GM19351 (cell line): ENCODE data around the gene M6PR.

ENCODE experiments used
- ATAC-seq: cut with Tn5 transposase; IDR thresholded peaks from one replicate; pipeline ENCODE4 v1.9.1; 2021; ENCODE audit warnings: mild to moderate bottlenecking, moderate library complexity; ENCODE audit not compliant: unreplicated experiment

M6PR gene

DNA sequence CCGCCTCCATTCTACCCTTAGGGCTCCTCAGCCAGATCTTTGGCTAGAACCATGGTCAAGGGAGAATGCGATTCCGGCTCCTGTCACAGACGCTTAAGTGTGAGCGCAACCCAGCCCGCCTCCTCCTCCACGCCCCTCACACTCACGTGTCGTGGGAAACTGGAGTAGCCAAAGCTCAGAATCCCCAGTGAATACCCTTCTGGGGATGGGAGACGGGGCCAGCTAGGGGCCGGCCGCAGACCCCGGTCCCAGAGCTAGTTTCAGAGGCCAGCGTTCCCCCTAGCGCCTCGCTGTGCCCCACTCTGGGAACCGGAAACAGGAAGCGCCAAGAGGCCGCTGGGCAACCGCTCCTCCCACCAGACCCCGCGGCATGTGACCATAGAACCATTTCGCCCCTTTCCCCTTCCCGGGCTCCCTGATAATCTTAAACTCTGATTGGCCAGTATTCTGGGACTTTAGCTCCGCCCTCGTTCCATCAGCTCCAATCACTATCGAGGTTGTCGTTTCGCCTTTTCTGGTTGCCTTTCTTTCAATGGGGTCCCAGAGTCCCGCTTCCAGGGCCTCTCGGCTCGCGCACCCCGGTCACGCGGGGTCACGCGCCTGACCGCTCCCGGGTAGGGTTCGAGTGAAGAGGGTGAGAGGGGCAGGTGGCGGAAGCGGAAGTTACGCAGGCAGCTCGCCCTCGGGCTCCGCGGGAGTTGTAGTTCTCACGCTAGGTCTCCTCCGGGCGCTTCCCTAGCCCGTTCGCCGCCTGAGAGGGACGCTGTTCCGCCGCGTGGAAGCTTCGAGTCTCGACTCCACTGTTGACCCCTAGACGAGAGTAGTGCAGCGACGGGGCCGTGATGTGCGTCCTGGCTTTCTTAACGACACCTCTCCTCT is at the start of gene M6PR:
M6PR (minus strand) TSS at position 304 of the 879 bp plus-strand sequence. CDS start 3,241 bp downstream, outside the sequence.
- ATAC-seq: peak; percentile 78

DNA sequence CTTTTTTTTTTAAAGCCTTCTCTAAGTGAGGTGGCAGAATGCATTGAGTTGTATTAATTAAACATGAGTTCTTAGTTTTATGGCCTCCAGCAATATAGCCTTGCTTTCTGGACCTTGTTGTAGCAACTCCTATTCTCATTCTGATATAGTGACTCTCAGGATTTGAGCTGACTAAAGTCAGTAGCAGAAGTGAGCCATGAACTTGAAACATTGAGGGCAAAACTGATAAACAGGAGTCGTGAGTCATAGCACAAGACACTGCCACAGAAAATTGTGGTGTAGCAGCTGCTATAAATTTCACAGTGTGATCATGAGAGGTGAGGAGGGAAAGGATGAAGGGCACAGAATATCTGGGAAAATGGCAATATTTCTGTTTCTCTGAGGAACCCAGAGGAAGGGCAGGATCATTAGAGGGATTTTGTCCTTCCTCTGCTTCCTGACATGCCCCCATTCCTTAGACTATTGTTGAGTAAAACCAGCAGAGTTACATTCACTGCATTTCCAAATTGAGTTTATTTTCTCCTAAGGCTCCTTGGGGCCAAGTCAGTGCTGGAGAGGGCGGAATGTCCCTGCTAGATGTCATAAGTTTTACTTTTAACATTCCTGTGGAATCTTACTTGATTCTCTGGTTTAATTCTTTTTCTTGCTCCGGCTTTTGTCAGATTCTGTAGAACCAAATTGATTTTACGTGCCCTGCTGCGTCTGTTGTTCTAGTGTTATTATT is 47.4 kb upstream of the M6PR start:
- peak; percentile 99 for ATAC-seq

DNA sequence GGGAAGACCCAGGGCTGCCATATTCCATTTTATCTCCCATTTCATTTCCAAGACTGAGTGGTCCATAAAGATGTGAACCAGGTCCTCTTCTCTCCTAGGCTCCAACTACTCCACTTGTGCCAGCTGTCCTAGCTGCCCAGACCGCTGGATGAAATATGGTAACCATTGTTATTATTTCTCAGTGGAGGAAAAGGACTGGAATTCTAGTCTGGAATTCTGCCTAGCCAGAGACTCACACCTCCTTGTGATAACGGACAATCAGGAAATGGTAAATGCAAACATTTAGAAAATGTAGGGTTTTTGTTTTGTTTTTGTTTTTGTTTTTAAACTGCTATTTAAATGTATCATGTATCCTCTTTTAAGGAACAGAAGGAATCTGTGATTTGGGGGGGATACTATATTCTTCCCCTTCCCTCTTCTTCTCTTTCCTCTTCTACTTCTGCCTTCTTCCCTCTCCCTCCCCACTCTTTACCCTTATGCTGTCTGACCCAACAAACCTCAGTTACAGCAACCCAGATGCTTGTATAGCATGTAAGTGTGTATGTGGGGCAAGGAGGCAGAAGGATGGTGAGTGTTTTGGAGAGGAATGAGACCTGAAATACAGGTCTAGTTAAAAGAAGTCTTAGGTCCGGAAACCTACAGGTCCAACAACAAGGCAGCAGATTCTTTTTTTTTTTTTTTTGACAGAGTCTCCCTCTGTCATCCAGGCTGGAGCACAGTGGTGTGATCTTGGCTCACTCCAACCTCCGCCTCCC is 45.8 kb upstream of the M6PR start:
- no peak for ATAC-seq

DNA sequence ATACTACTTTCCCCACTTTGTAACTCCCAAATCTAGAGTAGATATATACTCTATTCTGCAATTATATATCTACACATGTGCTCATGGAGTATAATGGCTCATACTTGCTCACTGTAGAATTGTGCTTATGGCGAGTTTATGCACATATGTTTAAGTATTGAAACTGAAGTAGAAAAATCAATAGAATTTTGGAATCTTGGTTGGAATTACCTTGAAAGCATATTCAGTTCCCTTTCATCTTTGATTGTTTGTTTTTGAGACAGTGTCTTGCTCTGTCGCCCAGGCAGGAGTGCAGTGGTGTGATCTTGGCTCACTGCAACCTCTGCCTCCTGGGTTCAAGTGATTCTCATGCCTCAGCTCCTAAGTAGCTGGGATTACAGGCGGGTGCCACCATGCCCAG is 44.4 kb upstream of the M6PR start:
- ATAC-seq: no peak

DNA sequence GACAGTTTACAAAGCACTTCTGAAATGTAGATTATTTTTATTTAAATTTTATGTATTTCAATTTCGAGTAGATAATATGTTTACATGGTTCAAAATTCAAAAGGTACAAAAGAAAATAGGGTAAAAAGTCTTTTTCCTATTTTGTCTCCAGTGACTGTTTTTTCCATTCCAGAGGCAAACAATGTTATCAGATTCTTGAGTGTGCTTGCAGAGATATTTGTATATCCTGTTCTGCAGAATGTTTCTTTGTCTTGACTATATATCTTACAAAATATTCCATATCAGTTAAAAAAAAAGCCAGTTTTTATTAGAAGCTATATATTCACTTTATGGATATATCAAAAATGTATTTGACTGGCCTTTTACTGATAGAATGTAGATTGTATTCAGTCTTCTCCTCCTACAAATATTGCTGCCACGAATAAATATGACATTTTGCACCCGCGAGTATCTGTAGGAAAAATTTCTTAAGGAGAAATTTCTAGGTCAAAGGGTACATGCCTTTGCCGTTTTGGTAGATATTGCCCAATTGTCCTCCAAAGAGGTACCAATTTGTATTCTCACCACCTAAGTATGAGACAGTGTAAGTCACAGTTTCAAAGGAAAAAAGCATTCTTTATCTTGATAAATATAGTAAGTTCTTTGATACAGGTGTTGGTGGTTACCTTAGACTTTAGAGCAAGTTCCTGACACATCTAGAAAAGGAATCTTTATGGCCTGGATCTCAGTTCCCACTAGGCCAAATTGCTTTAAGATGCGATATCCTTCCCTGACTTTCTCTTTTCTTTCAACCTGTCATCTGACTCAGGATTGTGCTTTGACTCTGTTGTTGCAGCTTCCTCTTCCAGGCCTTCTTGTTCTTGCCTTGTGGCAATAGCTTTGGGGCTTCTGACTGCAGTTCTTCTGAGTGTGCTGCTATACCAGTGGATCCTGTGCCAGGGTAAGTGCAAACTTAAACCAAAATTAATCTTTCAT is 42.2 kb upstream of the M6PR start:
- ATAC-seq: no peak

DNA sequence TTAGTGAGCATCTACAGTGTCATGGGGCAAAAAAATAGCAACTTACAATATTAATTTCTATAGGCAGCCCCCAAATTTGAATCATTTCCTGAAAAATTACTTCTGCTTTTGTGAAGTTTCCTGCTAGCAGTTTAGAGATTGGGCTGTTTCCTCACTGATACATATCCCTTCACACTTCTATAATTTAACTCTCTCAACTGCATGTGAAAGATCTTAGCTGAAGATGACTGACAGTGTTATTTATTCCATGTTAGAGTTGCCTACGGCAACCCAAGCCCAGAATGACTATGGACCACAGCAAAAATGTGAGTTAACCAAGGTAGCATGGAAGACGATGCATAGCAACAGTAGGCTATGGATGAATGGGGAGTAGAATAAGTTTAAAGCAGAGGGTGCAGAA is 40.0 kb upstream of the M6PR start, which contains the start of gene KLRG1:
KLRG1 (plus strand) TSS at position 134 of the 400 bp plus-strand sequence; CDS start at position 224, 90 bp downstream.
- ATAC-seq: no peak

DNA sequence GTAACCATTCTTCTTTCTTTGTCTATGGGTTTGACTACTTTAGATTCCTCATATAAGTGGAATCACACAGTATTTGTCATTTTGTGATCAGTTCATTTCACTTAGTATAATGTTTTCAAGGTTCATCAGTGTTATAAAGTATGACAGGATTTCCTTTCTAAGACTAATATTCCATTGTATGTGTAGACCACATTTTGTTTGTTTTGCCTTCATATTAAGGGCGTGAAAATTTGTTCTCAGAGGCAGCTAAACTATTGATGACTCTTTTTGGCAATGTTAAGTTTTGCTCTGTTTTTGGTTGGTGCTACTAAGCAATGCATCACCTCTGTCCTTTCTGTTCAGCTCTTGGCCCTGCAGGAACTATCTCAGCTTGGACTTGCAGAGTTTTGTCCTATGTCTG is 38.2 kb upstream of the M6PR start:
- ATAC-seq: no peak

DNA sequence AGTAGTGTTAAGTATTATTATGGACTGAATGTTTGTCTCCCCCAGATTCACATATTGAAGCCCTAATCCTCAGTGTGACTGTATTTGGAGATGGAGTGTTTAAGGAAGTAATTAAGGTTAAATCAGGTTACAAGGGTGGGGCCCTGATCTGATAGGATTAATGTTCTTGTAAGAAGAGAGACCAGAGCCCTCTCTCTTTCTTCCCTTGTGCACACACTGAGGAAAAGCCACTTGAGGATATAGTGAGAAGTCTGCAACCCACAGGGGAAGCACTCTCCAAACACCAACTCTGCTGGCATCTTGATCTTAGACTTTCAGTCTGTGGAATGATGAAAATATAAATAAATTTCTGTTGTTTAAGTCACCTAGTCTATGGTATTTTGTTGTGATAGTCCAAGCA is 37.7 kb upstream of the M6PR start:
- no peak for ATAC-seq

DNA sequence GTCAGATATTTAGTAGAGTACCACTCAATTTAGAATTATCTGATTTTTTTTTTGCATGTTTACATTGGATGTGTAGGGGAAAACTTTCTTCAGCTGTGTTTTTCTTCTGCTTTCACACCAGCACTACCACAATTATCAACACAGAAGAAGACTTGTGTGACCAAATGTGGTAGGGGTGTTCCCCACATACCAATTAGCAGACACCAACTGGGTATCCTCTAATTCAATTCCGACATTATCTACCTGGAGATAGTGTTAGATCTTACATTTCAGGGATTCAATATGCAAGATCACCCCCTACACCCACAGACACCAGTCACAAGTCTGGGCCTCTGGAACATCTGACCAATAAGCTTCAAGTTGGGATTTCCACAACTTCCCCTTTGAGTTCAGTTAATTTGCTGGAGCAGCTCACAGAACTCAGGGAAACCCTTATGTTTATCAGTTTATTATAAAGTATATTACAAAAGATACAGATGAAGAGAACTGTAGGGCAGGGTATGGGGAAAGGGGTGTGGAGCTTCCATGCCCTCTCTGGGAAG is 35.8 kb upstream of the M6PR start:
- ATAC-seq: no peak

DNA sequence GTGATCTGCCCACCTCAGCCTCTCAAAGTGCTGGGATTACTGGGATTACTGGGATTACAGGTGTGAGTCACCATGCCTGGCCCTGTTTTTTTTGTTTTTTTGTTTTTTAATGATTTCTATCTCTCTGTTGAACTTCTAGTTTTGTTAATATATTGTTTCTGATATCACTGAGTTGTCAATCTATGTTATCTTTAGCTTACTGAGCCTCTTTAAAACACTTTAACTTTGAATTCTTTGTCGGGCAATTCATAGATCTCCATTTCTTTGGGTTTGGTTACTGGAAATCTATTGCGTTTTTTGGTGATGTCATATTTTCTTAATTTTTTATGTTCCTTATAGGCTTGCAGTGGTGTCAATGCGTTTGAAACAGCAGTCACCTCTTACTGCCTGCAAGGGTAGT is 30.7 kb upstream of the M6PR start:
- no peak for ATAC-seq

DNA sequence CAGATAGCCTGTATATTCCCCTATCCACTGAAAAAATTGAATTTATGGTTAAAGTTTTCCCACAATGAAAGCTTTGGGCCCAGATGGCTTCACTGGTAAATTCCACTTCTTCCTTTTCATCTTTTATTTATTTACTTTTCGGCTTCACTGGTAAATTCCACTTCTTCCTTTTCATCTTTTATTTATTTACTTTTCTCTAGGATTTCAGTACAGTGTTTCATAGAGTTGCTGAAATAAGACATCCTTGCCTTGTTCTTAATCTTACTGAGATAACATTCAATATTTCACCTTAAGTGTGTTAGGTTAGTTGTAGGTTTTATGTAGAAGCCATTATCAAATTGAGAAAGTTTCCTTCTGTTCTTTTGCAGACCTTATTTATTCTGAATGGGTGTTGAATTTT is 21.0 kb upstream of the M6PR start:
- no peak for ATAC-seq

DNA sequence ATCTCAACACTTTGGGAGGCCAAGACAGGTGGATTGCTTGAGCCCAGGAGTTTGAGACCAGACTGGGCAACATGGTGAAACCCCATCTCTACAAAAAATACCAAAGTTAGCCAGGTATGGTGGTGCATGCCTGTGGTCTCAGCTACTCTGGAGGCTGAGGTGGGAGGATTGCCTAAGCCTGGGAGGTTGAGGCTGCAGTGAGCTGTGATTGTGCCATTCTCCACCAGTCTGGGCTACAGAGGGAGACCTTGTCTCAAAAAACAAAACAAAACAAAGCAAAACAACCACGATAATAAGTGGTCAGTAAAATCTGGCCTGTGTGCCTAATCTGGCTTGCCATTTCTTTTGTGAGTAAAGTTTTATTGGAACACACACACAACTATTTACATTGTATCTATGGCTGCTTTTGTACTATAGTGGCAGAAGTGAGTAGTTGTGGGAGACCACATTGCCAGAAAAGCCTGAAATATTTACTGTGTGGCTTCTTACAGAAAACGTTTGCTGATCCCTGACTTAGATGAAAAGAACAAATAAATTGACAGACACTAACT is 20.5 kb upstream of the M6PR start:
- ATAC-seq: no peak

DNA sequence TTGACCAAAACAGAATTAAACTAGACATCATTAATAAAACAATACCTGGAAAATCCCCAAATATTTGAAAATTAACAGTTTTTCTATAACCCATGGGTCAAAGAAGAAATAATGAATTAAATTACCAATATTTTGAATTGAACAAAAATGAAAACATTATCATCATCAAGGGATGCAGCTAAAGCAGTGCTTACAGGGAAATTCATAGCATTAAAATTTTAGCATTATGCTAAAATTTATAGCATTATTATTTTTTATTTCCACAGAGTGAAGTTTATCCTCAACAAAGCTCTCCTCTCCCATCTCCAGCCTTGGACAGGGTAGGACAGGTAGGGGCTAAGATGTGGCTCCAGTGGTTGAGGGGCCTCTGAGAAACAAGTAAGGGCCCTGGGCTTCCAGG is 19.3 kb upstream of the M6PR start:
- no peak for ATAC-seq

DNA sequence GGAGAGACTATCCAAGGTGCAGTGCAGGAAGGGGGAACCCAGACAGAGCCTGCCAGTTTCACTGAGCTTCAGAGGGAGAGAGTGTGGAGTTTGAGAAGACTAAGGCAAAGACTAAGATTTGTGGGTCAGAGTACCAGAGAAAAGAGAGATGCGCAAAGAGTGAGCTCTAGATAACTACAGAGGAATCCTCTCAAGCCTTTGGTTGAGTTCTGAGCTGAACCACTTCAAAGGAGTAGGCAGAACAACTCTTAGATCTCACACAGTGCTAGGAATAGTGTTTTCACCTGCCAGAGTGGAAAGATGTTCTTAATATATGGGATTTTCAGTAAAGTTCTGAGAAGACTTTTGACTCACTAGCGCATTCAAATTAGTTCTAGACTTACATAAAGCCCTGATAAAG is 10.7 kb upstream of the M6PR start:
- ATAC-seq: no peak

DNA sequence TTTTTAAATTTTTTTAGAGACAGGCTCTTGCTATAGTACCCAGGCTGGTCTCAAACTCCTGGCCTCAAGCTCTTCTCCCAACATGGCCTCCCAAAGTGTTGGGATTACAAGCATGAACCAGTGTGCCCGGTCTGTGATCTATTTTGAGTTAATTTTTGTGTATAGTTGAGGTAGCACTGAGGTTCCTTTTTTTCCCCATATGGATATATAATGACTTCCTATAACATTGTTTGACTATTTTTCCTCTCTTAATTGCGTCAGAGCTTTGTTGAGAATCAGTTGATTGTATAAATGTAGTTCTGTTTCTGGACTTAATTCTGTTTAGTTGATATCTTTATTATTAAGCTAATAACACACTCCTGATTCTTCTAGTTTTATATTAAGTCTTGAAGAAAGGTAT is 8.6 kb upstream of the M6PR start:
- no peak for ATAC-seq

DNA sequence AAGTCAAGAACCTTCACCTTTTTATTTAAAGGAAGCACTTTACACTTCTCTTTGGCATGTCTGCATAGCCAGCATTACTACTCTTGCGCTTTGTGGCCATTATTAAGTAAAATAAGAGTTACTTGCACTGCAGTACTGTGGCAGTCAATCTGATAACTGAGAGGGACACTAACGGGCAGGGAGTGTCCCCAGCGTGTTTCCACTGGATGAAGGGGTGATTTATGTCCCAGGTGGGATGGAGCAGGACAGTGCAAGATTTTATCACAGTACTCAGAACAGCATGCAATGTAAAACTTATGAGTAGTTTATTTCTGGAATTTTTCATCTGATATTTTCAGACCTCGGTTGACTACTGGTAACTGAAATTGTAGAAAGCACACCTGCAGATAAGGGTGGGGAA is 8.1 kb upstream of the M6PR start:
- ATAC-seq: no peak

DNA sequence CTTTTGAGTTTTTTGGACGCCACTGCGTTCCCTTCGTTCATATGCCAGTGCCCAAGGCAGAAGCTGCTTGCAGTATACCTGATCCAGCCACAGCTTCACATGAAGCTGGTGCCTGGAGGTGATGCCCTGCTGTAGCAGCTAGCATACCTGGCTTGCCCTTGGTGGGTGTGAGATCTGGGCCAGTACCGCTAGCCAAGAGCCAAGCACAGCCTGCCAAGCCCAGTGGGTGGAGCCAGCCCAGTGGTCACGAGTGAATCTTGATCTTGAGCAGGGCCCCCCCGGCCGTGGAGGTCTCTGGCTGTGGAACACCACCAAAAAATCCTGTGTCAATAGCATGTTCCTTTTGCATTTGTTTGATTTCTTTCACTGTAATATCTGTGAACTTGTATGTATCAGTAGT is 7.3 kb upstream of the M6PR start:
- no peak for ATAC-seq

DNA sequence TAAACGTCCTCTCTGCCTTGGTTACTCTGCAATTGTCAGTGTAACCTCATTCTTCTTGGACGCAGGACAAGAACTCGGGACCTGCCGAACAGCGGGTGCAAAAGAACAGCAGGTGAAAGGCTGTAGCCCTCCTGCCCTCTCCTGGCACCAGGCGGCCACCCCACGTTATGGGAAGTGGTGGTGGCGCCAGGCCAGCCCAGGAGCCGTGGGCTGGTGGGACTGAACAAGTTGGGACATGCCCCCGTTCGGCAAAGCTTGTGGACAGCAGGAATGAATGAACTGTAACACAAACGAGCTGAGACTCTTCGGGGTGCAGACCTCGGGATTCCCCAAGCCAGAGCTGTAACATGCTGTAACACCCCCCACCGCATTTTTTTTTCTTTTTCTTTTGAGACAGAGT is 6.6 kb upstream of the M6PR start:
- ATAC-seq: no peak

DNA sequence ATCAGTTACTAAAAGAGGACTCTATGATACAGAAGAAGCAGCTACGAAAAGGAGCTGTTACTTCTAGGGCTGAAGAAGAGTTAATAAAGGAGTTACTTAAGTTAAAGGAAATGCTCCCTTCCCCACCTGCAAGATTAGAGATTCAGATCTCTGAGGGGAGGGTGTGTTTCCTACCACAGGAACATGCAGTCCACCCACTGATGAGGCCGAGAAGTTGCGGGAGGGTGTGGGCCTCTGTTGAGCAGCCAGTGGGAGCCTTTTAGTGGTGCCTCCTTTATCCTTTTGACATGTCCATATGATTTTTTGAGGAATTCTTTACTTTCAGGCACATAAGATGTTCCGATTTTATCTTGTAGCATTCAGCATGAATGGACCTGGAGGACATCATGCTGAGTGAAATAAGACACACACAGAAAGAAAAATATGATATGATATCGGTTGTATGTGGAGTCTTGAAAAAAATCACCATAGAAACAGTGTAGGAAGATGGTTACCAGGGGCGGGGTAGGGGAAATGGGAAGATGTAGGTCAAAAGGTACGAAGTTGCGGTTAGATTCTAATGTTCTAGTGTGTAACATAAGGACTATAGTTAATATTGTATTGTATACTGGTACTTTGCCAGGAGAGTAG is 4.4 kb upstream of the M6PR start:
- no peak for ATAC-seq
